Neural cell (in vitro differentiated cells): ENCODE data around the gene ENOSF1.

Experiments used
- EZH2 ChIP-seq: fragments of 200-600, 300-800 bp; shearing (Covaris generic), sonication (generic); IDR thresholded peaks from 2 replicates; pipeline ENCODE4 v1.6.1; 2014; ENCODE audit warnings: antibody characterized with exemption, low read length, borderline replicate concordance, mild to moderate bottlenecking; ENCODE audit not compliant: insufficient read depth, poor library complexity, severe bottlenecking
- SMC3 ChIP-seq: fragments of 450-650 bp; conservative IDR thresholded peaks from 2 replicates; pipeline ENCODE4 v1.6.1; 2014; ENCODE audit warnings: antibody characterized with exemption, mild to moderate bottlenecking, moderate library complexity; ENCODE audit not compliant: poor library complexity
- TF ChIP-seq, protein P1 (sequence below): fragments of 450-650 bp; IDR thresholded peaks from 2 replicates; pipeline ENCODE4 v1.5.1; 2014; ENCODE audit warnings: antibody characterized with exemption, mild to moderate bottlenecking, moderate library complexity; ENCODE audit not compliant: poor library complexity, severe bottlenecking

DNA sequence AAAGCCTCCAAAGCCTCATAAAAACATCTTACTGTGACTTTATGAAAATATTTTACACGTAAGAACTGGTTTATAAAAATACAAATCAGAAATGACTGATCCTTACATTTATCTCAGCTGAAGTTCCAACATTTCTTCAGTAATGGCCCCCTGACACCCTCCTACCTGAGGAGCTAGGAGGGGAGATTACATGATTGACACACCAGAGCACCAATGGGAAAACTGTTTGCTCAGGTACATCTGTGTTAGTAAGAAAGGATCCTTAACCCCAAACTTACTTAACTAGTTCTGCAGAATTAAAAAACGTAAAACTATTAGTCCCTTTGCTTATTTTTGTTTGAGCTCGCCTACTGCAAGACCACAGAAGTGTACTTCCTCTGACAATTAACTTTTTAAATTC is 27.0 kb downstream of the ENOSF1 start:
- TF ChIP-seq, protein P1, sequence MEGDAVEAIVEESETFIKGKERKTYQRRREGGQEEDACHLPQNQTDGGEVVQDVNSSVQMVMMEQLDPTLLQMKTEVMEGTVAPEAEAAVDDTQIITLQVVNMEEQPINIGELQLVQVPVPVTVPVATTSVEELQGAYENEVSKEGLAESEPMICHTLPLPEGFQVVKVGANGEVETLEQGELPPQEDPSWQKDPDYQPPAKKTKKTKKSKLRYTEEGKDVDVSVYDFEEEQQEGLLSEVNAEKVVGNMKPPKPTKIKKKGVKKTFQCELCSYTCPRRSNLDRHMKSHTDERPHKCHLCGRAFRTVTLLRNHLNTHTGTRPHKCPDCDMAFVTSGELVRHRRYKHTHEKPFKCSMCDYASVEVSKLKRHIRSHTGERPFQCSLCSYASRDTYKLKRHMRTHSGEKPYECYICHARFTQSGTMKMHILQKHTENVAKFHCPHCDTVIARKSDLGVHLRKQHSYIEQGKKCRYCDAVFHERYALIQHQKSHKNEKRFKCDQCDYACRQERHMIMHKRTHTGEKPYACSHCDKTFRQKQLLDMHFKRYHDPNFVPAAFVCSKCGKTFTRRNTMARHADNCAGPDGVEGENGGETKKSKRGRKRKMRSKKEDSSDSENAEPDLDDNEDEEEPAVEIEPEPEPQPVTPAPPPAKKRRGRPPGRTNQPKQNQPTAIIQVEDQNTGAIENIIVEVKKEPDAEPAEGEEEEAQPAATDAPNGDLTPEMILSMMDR, result no peak
- TF ChIP-seq SMC3, result no peak
- no peak for TF ChIP-seq EZH2
